GM21737 (cell line): Measurements from ENCODE around the gene NSMCE4A.
"Not testable (repeated sequence)": the region's sequence is repeated elsewhere in the genome, so short reads cannot be mapped to it uniquely, and the experiment has no call there.

ENCODE experiments used
- ATAC-seq: cut with Tn5 transposase; IDR thresholded peaks from one replicate; pipeline ENCODE4 v1.9.1; 2021; ENCODE audit warnings: mild to moderate bottlenecking, moderate library complexity; ENCODE audit not compliant: unreplicated experiment

The NSMCE4A gene

DNA sequence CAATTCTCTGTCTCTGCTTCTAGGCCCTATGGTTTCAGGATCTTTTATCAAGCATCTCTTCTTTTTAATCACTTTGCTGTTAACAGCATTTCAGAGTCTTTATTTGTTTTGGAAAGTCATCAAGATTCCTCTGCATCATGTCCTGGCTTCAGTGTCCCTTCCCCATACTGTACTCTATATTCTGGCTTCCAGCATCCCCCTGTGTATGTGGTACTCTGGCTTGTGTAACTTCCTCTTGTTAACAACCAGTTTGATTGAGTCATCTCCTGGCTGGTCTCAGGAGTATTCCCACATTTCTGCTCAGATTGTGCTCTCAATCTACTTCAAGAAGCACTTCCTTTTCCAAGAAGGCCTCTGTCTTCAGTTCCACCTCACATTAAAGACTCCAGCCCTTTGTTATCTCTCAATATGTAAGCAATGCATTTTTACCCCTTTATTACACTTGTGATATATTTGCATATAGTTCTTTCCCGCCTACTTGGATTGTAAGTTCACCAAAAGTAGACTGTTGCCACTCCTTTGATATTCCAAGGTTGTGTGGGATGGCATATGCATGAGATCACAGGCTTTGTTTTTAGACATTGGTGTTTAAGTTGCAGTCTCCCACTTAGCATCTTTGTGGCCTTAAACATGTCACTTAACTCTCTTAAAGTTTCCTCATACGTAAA is 32.1 kb downstream of the NSMCE4A start:
- ATAC-seq: no peak

DNA sequence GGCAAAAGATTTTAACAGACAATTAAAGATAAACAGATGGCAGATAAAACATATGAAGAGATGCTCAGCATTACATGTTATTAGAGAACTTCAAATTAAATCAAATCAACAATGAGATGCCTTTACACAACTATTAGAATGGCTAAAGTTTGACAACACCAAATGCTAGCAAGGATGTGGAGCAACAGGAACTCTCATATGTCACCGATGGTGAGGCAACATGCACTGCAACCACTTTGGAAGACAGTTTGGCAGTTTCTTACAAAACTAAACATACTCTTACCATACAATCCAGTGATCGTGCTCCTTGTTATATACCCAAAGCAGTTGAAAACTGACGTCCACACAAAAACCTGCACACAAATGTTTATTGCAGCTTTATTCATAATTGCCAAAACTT is 33.5 kb downstream of the NSMCE4A start:
- no peak for ATAC-seq

DNA sequence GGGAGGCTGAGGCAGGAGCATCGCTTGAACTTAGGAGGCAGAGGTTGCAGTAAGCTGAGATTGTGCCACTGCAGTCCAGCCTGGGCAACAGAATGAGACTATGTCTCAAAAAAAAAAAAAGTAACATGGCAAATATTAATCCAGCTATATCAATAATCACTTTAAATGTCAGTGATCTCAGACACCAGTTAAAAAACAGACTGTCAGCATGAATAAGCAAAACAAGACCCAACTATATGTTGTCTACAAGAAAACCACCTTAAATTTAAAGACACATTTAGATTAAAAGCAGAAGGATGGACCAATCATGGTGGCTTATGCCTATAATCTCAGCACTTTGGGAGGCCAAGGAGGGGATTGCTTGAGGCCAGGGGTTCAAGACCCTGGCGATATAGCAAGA is 38.7 kb downstream of the NSMCE4A start:
- ATAC-seq: no peak

DNA sequence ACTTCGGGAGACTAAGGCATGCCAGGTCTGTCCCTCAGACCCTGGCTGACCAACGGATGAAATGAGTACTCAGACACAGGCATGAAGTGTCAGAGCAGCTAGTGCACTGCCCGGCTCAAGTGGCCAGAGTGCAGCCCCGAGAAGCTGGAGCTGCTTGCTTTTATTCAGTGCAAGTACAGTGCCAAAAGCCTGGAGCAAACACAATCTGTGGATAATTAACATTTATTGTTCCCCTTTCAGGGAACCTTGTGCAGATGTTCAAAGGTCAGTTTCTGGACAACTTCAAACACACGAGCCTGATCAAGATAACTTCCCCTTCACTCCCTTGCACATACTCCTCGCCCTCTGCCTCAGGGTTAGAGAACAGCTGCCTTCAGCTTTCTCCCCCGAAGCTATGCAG is 39.3 kb downstream of the NSMCE4A start:
- ATAC-seq: no peak

DNA sequence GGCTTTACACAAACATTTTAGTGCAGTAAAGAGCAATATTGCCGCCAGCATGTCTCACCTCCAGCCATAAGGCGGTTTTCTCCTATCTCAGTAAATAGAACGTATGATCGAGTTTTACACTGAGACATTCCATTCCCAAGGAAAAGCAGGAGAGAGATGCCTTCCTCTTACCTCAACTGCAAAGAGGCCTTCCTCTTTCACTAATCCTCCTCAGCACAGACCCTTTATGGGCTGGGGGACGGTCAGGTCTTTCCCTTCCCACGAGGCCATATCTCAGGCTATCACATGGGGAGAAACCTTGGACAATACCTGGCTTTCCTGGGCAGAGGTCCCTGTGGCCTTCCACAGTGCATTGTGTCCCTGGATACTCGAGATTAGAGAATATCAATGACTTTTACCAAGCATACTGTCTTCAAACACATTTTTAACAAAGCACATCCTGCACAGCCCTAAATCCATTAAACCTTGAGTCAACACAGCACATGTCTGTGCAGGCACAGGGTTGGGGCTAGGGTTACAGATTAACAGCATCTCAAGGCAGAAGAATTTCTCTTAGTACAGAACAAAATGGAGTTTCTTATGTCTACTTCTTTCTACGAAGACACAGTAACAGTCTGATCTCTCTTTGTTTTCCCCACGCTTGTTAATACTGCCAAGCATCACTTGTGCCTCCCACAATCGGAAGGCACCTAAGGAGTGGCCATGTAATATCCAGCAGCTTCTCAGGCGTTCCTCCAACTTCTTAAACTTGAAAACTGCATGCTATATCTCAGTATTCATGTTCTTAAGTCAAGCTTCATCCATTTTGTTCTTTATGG is 44.5 kb downstream of the NSMCE4A start:
- ATAC-seq: not testable (repeated sequence)

DNA sequence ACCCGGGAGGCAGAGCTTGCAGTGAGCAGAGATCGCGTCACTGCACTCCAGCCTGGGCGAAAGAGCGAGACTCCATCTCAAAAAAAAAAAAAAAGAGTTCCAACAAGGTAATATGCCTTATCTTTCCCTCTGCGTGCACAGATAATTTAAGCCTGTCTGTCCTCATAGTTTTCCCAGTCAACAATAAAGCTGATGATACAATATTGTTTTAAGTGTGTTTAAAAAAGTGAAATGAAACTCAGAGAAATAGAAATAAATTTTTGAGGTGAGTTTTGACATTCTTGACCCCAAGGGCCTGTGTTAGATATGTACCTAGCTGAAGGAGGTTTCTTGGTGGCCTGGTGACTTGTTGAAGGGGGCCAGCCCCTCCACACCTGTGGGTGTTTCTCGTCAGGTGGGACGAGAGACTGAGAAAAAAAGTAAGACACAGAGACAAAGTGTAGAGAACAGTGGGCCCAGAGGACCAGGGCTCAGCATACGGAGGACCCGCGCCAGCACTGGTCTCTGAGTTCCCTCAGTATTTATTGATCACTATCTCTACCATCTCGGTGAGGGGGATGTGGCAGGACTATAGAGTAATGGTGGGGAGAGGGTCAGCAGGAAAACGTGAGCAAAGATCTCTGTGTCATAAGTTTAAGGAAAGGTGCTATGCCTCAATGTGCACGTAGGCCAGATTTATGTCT is 45.3 kb downstream of the NSMCE4A start:
- not testable (repeated sequence) for ATAC-seq

DNA sequence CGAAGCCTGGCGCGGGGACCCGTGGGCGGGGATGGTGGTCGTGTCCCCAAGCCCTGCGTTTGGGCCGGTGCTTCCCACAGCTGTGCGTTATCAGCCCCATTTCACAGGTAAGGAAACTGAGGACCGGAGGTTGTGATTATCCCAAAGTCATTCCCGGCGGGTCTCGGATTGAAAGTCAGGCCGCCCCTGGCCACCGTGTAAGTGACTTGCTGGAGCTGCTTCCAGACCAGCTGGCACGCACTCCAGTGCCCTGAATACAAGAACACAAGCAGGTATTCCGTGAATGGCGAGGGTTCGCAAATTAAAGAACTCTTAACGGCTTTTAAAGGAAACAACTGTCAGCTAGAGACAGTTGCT is 46.5 kb downstream of the NSMCE4A start:
- ATAC-seq: no peak

DNA sequence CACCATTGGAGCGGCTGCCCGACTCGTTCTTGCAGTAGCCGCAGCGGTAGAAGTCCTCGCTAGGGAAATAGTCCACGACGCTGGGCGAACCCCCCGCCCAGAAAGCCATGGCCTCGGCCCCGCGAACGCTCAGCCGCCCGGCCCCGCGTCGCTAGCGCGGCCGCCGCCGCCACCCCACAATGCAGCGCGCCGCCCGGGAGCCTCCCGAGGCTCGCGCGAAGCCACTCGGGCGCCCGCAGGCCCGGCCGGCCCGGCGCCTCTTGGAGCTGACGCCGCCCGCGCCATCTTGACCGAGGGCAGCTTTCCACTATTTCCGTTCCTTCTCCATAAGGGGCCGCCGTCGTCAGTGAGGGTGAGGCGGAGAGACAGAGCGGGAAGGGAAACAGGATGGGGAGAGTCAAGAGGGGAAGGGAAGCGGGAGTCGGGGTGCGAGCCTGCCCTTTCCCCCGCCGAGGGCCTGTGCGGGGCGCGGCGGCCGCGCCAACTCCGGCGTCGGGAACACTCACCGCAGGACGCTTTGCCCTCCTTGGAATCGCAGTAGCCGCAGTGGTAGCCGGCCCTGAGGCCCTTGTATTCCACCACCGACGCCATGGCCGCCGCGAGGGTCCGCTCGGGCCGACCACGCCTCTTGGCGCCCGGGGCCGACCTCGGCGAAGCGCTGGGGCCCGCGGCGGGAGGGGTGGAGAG is 47.0 kb downstream of the NSMCE4A start, which contains the start of gene ATE1:
ATE1 (minus strand) TSS at position 191 of the 687 bp plus-strand sequence; CDS start at position 109, 82 bp downstream.
- peak; percentile 84 for ATAC-seq

DNA sequence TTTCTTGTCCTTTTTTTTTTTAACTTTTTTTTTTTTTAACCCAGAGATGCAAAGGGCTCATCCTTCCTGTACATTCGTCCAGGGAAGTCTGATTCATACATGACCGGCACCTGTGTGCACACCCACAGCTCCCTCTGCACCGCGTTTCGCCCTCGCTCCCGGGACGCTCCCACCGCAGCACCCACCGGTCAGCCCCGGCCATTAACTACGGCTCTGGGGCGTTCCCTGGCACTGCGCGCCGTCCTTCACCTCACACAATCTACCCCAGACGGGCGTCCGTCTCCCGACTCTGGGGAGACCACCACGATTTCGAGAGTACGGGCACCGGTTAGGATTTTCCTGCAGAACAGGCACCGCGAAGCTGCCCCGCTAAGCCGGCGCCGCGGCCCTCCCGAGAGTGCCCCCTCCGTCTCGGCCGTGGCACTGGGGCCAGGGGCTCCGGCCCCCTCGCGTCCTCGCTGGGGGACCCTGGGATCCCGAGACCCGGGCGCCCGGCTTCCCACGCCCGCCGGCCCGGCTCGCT is 47.6 kb downstream of the NSMCE4A start:
- ATAC-seq: peak; percentile 36

DNA sequence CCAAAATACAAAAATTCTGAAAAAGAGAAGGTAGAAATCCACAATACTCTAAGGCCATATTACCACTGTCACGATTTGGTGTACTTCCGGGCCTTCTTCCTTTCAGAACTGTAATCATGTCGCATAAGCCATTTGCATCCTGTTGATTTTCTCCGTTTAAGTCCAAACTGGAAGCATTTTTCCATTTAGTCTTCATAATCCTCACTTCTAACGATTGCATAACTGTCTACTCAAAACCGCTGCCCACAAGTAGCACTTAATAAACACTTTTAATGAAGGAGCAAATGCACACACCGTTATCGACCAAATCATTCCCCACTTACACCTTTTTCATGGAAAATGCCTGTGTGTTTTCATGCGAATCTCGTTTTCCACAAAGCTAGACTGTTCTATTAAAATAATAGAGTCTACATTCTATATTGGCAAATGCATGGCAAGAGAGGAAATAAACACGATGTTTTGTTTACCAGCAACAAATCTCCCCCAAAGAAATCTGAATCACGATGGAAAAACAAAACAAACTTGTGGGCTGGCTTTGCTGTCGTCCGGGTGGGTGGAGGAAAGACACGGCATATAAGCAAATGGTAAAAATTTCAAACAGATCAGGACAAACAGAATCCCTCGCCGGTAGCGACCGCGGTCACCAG is 48.2 kb downstream of the NSMCE4A start:
- ATAC-seq: no peak

DNA sequence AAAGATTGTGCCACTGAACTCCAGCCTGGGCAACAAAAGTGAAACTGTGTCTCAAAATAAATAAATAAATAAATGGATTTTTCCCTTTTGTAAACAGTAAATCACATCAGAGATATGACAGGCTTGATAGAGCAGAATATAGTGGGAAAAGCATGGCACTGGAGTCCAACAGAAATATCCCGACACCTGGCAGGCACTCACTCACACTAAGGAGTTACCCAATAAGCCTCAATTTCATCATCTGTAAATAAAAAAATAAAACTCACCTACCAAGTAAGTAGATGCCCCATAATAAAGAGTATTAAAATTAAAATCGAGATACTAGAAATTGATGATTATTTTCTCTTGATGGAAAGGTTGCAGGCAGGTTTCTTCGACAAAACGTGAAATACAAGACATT is 48.9 kb downstream of the NSMCE4A start:
- ATAC-seq: no peak

DNA sequence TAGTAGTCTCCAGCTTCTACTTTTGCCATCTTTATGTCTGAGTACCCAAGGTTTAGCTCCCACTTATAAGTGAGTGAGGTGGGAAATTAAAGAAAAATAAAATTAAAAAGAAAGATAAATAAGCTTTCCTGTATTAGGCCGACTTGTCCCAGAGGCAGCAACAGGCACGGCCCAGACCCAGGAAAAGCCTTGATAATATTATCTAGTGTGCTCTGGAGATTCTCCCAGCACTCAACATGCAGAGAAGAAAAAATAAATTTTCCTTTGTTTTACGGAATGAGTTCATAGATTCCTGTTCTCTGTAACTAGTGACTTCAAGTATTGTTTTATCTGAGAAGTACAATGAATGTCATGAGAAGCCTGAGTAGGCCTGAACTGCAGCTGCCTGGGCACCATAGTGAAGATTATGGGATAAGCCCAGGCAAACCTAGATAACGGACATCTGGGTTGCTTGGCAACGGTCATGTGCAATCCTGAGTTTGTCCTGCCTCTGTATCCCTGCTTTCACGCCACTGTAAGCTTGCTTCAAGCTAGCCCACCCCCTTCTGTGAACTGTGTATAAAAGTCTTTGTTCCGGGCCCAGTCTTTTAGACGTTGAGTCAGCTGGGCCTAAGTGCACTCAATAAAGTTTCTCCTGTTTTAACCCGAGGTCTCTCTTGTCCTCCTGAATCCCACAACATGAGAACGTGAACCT is 53.6 kb downstream of the NSMCE4A start:
- no peak for ATAC-seq

DNA sequence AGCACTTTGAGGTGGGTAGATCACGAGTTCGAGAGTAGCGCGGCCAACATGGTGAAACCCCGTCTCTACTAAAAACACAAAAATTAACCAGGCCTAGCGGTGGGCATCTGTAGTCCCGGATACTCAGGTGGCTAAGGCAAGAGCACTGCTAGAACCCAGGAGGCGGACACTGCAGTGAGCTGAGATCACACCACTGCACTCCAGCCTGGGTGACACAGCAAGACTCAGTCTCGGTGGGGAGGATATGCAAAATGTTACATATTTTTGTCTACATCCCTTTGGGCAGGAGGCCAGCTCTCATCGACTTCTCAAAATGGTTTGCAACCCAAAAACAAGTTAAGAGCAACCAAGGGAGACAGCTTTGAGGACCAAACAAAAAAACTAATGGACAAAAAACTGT is 55.4 kb downstream of the NSMCE4A start:
- no peak for ATAC-seq

DNA sequence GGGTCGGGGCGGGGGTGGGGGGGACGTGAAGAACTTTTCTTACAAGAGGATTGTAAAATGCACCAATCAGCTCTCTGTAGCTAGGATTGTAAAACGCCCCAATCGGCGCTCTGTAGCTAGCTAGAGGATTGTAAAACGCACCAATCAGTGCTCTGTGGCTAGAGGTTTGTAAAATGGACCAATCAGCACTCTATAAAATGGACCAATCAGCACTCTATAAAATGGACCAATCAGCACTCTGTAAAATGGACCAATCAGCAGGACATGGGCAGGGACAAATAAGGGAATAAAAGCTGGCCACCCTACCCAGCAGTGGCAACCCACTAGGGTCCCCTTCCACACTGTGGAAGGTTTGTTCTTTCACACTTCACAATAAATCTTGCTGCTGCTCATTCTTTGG is 56.2 kb downstream of the NSMCE4A start:
- not testable (repeated sequence) for ATAC-seq

DNA sequence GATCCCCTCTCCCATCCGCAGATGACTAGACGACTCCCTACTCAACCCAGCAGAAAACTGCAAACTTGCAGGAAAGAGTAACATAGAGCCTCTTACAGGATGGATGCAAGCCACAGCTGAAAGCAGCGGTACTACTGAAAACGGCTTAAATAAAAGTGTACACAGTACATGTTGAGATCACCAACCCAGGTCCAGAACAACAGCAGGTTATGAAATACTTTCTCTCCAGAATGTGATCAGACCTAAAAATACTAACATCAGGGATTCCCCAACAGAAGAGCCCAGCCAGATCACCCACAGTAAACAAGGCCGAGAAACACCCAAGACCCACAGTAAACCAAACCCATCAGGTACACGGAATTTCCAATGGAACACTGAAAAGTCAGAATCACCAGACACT is 60.4 kb downstream of the NSMCE4A start:
- no peak for ATAC-seq

DNA sequence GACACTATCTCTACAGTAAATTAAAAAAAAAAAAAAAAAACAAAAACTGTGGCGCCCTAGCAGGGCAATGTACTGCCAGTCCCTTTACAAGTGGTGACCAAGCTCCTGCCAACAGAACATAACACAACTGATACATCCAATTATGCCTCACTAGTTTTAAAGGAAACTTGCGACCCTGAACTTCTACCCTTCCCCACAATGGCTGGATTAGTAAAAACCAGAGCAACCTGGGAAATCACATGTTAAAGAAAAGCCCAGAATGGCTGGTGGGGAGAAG is 63.7 kb downstream of the NSMCE4A start:
- no peak for ATAC-seq

DNA sequence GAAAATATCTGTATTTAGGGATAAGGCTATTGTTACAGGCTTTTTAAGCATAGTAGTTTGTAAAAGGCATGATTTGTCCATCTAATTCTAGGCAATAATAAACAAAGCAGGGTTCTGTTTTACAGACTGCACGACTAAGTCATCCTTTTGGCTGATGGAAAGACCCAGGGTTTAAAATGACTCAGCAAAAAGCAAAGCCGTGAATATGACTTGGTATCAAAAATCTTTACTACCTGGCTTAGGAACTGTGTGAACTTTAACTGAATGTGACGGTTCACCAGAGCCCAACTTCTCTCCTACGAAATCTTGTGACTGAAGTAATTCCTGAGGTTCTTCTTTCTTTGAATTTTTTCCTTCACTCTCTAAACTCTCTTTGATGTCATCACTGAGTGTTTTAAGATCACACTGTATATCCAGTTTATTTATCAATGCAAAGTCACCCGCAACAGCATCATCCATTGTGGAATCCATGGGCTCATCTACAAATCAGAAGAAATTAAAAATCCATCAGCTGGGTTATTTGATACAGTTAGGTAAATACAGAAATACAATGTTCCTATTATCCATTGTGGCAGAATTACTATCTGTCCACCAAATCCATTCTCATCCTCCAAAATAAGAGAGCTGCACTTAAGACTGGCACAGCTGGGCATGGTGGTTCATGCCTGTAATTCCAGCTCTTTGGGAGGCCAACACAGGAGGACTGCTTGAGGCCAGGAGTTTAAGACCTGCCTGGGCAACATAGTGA is 64.2 kb downstream of the NSMCE4A start:
- ATAC-seq: no peak
